WTC11 (cell line): ENCODE results near the gene SPECC1L.

Experiments used
- ATF1 ChIP-seq: sonication (generic); formaldehyde crosslinking; IDR thresholded peaks from 2 replicates; pipeline ENCODE4 v1.8.1; 2023; ENCODE audit warnings: mild to moderate bottlenecking, moderate library complexity, missing genetic modification reagents
- CTCF ChIP-seq: fragments of 200-600 bp; IDR thresholded peaks from 2 replicates; pipeline ENCODE4 v1.8.0; 2022; ENCODE audit warnings: antibody characterized with exemption
- E2F1 ChIP-seq: sonication (generic); formaldehyde crosslinking; IDR thresholded peaks from 2 replicates; pipeline ENCODE4 v1.8.0; 2022; ENCODE audit warnings: mild to moderate bottlenecking, missing genetic modification reagents
- IRF1 ChIP-seq: sonication (generic); formaldehyde crosslinking; IDR thresholded peaks from 2 replicates; pipeline ENCODE4 v1.8.0; 2023; ENCODE audit warnings: missing genetic modification reagents
- PREB ChIP-seq: sonication (generic); formaldehyde crosslinking; IDR thresholded peaks from 2 replicates; pipeline ENCODE4 v1.8.1; 2022; ENCODE audit warnings: mild to moderate bottlenecking, missing genetic modification reagents, moderate library complexity, borderline replicate concordance
- SP1 ChIP-seq: sonication (generic); formaldehyde crosslinking; conservative IDR thresholded peaks from 2 replicates; pipeline ENCODE4 v1.8.1; 2022; ENCODE audit warnings: missing genetic modification reagents

DNA sequence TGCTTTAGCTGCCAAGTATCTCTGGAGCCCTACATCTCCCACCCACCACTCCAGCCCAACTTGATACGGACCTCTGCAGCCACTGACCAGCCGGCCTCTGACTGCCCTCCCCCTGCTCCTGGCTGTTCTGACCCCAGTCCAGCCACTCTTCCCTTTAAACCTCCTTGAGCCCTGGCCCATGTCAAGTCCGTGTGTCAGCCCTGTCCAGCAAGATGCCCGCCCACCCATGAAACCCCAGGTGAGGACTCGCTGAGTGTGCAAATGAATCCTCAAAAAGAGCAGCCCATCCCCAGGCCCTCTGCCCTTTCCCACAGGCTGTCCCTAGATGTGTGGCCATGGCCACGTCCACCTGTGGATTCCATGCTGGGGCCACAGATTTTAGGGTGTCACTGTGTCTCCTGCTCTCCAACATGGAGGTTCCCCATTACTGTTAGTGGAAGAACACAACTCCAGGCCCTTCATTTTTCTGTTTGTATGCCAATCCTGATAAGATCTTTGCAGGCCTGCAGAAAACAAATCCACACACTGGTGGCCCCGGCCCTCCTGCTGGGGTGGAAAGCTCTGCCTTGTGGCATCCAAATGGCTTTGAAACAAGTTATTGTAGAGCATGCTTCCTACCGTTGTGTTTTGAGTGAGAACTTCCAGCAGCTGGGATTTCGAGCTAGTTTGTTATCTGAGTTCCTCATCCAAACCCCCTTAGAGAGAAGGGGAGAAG, 134.1 kb downstream of the SPECC1L start:
- TF ChIP-seq PREB (CRISPR knock-in tag), result no peak
- no peak for TF ChIP-seq CTCF
- TF ChIP-seq ATF1 (CRISPR knock-in tag), result no peak
- no peak for TF ChIP-seq SP1 (CRISPR knock-in tag)
- no peak for TF ChIP-seq IRF1
- TF ChIP-seq E2F1 (CRISPR knock-in tag), result no peak
